ENCODE measurements around the gene ACSM6. TPM values are rescaled to one million over a fixed set of nuclear protein-coding genes. Genes with fewer than 3 reads are reported as not detected.
"Not testable (repeated sequence)": the region's sequence is repeated elsewhere in the genome, so short reads cannot be mapped to it uniquely, and the experiment has no call there.

ACSM6 gene
- total RNA-seq, 2 donors from 2014 or later: not detected

DNA sequence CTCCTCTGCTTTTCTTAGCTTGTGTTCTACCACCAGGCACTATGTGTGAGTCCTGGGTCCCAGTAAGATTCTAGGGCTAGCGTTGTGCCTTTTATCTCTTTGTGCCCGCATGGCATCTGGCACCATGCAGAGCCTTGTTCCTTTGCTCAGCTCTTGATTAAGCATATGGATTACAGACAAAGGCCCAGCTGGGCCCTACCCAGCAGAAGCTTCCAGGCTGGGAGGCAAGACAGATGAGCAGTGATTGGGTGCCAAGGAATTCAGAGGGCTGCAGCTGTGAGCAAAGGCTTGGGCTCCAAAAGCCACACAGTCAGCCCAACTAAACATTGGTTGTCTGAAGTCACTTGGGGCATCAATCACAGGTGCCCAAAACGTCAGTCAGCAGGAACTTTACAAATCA lies 2.0 kb downstream of the ACSM6 start:
- H3K4me3 Mint-ChIP-seq: no peak overlapping the region
- H3K27ac Mint-ChIP-seq: no peak overlapping the region
- peaks cover 0 to 2% of the 10 kb centered on the region in 2 donors for H3K27me3 Mint-ChIP-seq
- H3K4me1 Mint-ChIP-seq (ENCODE audit: low read depth in 2 of 2): no peaks in the 10 kb centered on the region
- DNase-seq (ENCODE audit: low spot score) (no peak), ATAC-seq (no peak)
- H3K9me3 Mint-ChIP-seq: no peaks in the 10 kb centered on the region
- H3K36me3 Mint-ChIP-seq: no peaks in the 10 kb centered on the region

DNA sequence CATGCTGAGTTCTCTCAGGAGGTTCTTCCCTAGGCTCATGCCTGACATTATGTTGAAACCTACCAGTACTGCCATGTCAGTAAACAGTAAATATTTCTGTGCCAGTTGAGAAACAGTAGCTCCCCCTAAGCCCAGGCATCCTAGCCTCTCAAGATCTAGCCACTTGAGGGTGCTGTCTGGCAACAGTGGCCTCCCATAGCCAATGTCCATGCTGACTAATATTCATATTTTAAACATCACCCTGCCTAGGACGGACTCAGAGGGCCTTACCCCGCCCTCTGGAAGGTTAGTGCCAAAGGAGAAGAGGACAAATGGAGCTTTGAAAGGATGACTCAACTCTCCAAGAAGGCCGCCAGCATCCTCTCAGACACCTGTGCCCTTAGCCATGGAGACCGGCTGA lies 7.7 kb downstream of the ACSM6 start:
- Mint-ChIP-seq H3K36me3 (no peaks in the 10 kb centered on the region), H3K4me3 (no peak overlapping the region), H3K9me3 (no peaks in the 10 kb centered on the region), H3K27ac (no peak overlapping the region), H3K4me1 (ENCODE audit: low read depth in 2 of 2) (no peaks in the 10 kb centered on the region), H3K27me3 (no peaks in the 10 kb centered on the region)
- no peak for DNase-seq (ENCODE audit: low spot score)
- no peak for ATAC-seq

DNA sequence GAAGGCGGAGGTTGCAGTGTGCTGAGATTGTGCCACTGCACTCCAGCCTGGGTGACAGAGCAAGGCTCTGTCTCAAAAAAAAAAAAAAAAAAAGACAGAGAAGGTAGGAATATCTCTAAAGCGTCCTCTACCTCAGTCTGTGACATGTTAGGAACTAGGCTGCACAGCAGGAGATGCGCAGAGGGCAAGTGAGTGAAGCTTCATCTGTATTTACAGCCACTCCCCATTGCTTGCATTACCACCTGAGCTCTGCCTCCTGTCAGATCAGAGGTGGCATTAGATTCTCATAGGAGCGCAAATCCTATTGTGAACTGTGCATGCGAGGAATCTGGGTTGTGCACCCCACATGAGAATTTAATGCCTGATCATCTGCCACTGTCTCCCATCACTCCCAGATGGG lies 8.8 kb downstream of the ACSM6 start:
- not testable (repeated sequence) for H3K4me3 Mint-ChIP-seq; H3K27me3 Mint-ChIP-seq; H3K36me3 Mint-ChIP-seq; DNase-seq (ENCODE audit: low spot score); H3K9me3 Mint-ChIP-seq; H3K27ac Mint-ChIP-seq; H3K4me1 Mint-ChIP-seq (ENCODE audit: low read depth in 2 of 2); ATAC-seq

DNA sequence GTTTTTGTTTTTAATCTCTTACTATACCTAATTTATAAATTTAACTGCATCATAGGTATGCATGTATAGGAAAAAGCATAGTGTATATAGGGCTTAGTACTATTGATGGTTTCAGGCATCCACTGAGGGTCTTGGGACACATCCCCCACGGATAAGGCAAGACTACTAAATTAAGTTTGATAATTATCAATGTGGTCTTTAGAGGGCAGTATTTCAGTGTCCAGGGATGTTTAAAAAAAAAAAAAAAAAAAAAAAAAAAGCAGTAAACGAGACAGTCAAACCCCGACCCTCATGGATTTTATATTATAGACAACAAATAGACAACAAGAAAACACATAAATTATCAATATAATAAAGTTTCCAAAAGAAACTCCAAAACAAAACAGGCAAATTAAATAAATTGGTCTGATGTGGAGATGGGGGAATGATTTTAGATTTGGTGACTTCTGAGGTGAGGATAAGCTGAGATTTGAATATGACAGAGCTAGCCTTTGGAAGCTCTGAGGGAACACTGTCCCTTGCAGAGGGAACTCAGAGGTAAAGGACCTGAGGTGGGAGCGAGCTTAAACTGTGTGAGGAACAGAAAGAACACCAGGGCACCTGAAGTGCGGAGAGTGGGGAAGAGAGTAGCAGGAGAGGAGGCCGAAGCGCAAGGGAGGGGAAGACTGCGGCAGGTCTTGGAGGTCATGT lies 14.8 kb downstream of the ACSM6 start:
- Mint-ChIP-seq H3K4me3 (no peak overlapping the region), H3K9me3 (no peaks in the 10 kb centered on the region), H3K27me3 (no peaks in the 10 kb centered on the region), H3K4me1 (ENCODE audit: low read depth in 2 of 2) (no peaks in the 10 kb centered on the region), H3K27ac (no peak overlapping the region), H3K36me3 (no peaks in the 10 kb centered on the region)
- DNase-seq (ENCODE audit: low spot score): no peak
- no peak for ATAC-seq

- H3K4me1 Mint-ChIP-seq (ENCODE audit: low read depth in 2 of 2): no peaks in the 10 kb centered on the region
- no peak for ATAC-seq
- H3K36me3 Mint-ChIP-seq: no peaks in the 10 kb centered on the region
- H3K9me3 Mint-ChIP-seq: no peaks in the 10 kb centered on the region
- H3K27me3 Mint-ChIP-seq: no peaks in the 10 kb centered on the region
- DNase-seq (ENCODE audit: low spot score): no peak
- H3K4me3 Mint-ChIP-seq: no peak overlapping the region
- no peak overlapping the region for H3K27ac Mint-ChIP-seq
These were observed 15.6 kb downstream of the ACSM6 start for GRCh38 chr10:95209509-95210127.

DNA sequence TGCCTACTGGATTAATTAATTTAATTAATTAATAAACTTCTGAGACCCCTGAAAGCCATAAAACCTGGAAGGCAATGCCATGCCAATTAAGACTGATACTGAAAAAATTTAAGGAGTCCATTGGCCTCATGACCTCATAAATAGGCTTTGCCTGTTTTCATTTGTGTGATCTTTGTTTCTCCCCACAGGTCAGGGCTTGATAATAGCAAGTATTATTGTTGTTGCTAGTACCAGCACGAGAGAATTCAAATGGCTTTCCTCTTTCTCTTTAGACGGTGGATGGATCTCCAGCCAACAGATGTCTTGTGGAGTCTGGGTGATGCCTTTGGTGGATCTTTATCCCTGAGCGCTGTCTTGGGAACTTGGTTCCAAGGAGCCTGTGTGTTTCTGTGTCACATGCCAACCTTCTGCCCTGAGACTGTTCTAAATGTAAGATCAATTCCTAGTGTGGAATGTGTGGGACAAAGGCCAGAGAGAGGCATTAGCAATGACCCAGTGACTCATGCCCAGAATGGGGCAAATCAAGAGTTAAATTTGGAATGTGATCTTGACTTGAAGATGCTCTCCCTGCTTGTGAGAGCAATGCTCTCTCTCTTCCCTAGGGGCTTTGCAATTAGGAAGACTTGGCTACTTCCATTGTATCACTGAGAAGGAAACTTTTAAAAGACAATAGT lies 17.7 kb downstream of the ACSM6 start:
- no peaks in the 10 kb centered on the region for H3K9me3 Mint-ChIP-seq
- DNase-seq (ENCODE audit: low spot score) (no peak), ATAC-seq (no peak)
- no peaks in the 10 kb centered on the region for H3K4me1 Mint-ChIP-seq (ENCODE audit: low read depth in 2 of 2)
- peaks cover 9% of the 10 kb centered on the region for H3K36me3 Mint-ChIP-seq
- H3K4me3 Mint-ChIP-seq: no peak overlapping the region
- H3K27ac Mint-ChIP-seq: no peak overlapping the region
- H3K27me3 Mint-ChIP-seq: peaks cover 0 to 2% of the 10 kb centered on the region in 2 donors

DNA sequence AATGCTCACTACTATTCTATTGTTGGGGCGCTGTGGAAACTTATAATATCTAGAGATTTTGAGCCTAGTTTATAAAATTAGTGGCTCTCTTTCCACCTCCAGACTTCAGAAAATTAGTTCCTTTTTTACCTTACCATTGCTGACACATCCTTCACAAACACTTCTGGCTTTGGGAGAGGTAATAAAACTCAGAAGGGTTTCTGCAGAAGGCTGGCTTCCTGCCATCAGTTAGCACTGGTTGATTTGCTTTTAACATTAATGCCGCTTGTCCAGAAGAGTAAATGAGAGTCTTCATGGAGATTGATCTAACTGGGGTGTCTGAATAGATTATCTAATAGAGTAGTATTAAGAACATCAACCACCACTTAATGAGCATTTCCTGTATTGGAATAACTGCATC lies 20.3 kb downstream of the ACSM6 start:
- H3K27me3 Mint-ChIP-seq: peaks cover 0 to 2% of the 10 kb centered on the region in 2 donors
- ATAC-seq (no peak), DNase-seq (ENCODE audit: low spot score) (no peak)
- H3K9me3 Mint-ChIP-seq: no peaks in the 10 kb centered on the region
- H3K4me3 Mint-ChIP-seq: no peak overlapping the region
- no peaks in the 10 kb centered on the region for H3K4me1 Mint-ChIP-seq (ENCODE audit: low read depth in 2 of 2)
- H3K36me3 Mint-ChIP-seq: peaks cover 9% of the 10 kb centered on the region
- H3K27ac Mint-ChIP-seq: no peak overlapping the region

GRCh38 chr10:95214793-95215192 lies 20.8 kb downstream of the ACSM6 start:
- Mint-ChIP-seq H3K4me3 (no peak overlapping the region), H3K36me3 (peaks cover 9% of the 10 kb centered on the region), H3K4me1 (ENCODE audit: low read depth in 2 of 2) (no peaks in the 10 kb centered on the region), H3K27me3 (peaks cover 0 to 2% of the 10 kb centered on the region in 2 donors), H3K9me3 (no peaks in the 10 kb centered on the region), H3K27ac (no peak overlapping the region)
- ATAC-seq: no peak
- DNase-seq (ENCODE audit: low spot score): no peak

DNA sequence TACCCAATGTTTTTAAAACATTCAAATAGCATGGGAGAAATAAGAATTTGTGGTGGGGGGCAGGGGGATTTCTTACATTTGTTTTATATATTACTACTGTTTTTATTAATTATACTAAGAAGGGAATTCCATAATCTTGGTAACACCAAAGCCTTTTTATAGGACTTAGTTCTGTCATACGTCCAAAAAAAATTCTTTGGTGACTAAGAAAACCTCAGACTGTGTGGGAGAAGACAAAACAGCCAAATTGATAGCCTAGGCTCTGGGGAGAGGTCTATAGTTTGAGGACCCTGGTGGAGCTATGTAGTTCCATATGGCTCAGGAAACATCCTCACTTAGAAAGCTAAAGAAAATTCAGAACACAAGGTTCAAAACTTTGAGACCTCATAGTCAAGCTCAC lies 23.4 kb downstream of the ACSM6 start:
- DNase-seq (ENCODE audit: low spot score) (no peak), ATAC-seq (no peak)
- Mint-ChIP-seq H3K9me3 (no peaks in the 10 kb centered on the region), H3K27ac (no peak overlapping the region), H3K4me1 (ENCODE audit: low read depth in 2 of 2) (no peaks in the 10 kb centered on the region), H3K4me3 (no peak overlapping the region), H3K36me3 (peaks cover 9% of the 10 kb centered on the region), H3K27me3 (peaks cover 0 to 2% of the 10 kb centered on the region in 2 donors)

- no peak overlapping the region for H3K4me3 Mint-ChIP-seq
- no peak overlapping the region for H3K27ac Mint-ChIP-seq
These were observed 26.5 kb downstream of the ACSM6 start for GRCh38 chr10:95220539-95220938.

GRCh38 chr10:95221124-95221523 lies 27.1 kb downstream of the ACSM6 start:
- Mint-ChIP-seq H3K4me1 (ENCODE audit: low read depth in 2 of 2) (no peaks in the 10 kb centered on the region), H3K4me3 (no peak overlapping the region), H3K27me3 (no peaks in the 10 kb centered on the region), H3K27ac (no peak overlapping the region), H3K9me3 (no peaks in the 10 kb centered on the region), H3K36me3 (no peaks in the 10 kb centered on the region)
- DNase-seq (ENCODE audit: low spot score) (no peak), ATAC-seq (no peak)

More at GRCh38 chr10:95220539-95220938, 26.5 kb downstream of the ACSM6 start:
- DNase-seq (ENCODE audit: low spot score) (no peak), ATAC-seq (no peak)
- no peaks in the 10 kb centered on the region for H3K4me1 Mint-ChIP-seq (ENCODE audit: low read depth in 2 of 2)
- no peaks in the 10 kb centered on the region for H3K27me3 Mint-ChIP-seq
- peaks cover under 1% of the 10 kb centered on the region for H3K36me3 Mint-ChIP-seq
- H3K9me3 Mint-ChIP-seq: no peaks in the 10 kb centered on the region

DNA sequence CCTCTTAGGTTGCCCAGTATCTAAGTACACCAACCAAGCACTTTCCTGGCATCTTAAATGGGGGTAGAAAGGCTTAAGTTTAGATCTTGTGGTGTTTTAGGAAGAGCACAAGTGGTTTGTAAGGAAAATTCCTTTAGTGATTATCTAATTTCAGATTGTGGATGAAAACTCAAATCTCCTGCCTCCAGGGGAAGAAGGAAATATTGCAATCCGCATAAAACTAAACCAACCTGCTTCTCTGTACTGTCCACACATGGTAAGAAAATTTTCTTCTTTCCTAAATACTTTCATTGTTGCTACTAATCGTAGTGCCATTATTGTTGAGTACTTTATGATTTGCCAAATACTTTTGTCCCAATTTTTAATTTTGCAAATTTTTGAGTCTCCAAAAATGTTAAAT lies 31.1 kb downstream of the ACSM6 start:
- Mint-ChIP-seq H3K4me3 (no peak overlapping the region), H3K27ac (no peak overlapping the region), H3K27me3 (no peaks in the 10 kb centered on the region), H3K9me3 (no peaks in the 10 kb centered on the region), H3K36me3 (no peaks in the 10 kb centered on the region), H3K4me1 (ENCODE audit: low read depth in 2 of 2) (peaks cover 0 to 2% of the 10 kb centered on the region in 2 donors)
- DNase-seq (ENCODE audit: low spot score) (no peak), ATAC-seq (no peak)

DNA sequence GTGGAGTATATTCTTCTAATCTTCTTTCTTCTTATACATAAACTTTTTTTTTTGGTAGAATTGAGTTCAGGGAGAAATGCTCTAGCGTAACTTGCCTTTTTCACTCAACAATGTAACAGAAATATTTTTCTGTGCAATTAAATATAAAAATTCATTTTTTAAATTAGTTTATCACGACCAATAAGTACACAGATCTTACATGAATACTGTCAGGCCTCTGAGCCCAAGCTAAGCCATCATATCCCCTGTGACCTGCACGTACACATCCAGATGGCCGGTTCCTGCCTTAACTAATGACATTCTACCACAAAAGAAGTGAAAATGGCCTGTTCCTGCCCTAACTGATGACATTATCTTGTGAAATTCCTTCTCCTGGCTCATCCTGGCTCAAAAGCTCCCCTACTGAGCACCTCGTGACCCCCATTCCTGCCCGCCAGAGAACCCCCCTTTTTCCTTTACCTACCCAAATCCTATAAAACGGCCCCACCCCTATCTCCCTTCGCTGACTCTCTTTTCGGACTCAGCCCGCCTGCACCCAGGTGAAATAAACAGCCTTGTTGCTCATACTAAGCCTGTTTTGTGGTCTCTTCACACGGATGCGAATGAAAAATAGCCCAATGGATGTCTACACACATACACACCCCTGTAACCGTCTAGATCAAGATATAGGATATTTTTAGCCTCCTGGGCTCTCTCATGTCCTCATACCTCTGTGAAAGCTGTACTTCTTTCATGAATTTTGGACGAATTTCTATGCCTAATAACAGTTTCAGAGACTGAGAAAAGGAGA lies 35.1 kb downstream of the ACSM6 start:
- not testable (repeated sequence) for H3K36me3 Mint-ChIP-seq; ATAC-seq; H3K27me3 Mint-ChIP-seq; H3K4me3 Mint-ChIP-seq; H3K9me3 Mint-ChIP-seq; DNase-seq (ENCODE audit: low spot score); H3K27ac Mint-ChIP-seq
- H3K4me1 Mint-ChIP-seq (ENCODE audit: low read depth in 2 of 2): peaks cover 12 to 17% of the 10 kb centered on the region in 2 donors
